Muscle layer of duodenum (tissue), 2 donors: ENCODE results near the gene SNX30.

ENCODE experiments used
- H3K27ac ChIP-seq: one replicate; pipeline ENCODE4 v1.7.0; 2013; ENCODE audit warnings: mild to moderate bottlenecking, low read length
- H3K27me3 ChIP-seq: one replicate; pipeline ENCODE4 v1.7.0; 2013; ENCODE audit warnings: low read depth, mild to moderate bottlenecking, control low read depth, low read length
- H3K36me3 ChIP-seq, 2 donors: one replicate each; pipeline ENCODE4 v1.7.0; 2013; ENCODE audit warnings: low read length in 2 of 2, control low read depth in 1 of 2, mild to moderate bottlenecking in 1 of 2; ENCODE audit not compliant: insufficient read depth in 2 of 2, control insufficient read depth in 1 of 2
- H3K4me1 ChIP-seq, 2 donors: one replicate each; pipeline ENCODE4 v1.7.0; 2013; ENCODE audit warnings: low read length in 2 of 2, mild to moderate bottlenecking in 2 of 2, control low read depth in 1 of 2, moderate library complexity in 1 of 2; ENCODE audit not compliant: insufficient read depth in 2 of 2, control insufficient read depth in 1 of 2
- H3K4me3 ChIP-seq, 2 donors: one replicate each; pipeline ENCODE4 v1.7.0; 2013; ENCODE audit warnings: low read length in 2 of 2, low read depth in 1 of 2, mild to moderate bottlenecking in 1 of 2
- H3K9me3 ChIP-seq, 2 donors: one replicate each; pipeline ENCODE4 v1.7.0; 2013; ENCODE audit warnings: low read length in 2 of 2, control low read depth in 1 of 2, mild to moderate bottlenecking in 1 of 2; ENCODE audit not compliant: control insufficient read depth in 1 of 2
- donor health status: healthy.

The SNX30 gene

GRCh38 chr9:112892981-112893380, 142.4 kb downstream of the SNX30 start:
- H3K36me3 ChIP-seq = no peaks in the 10 kb centered on the region
- no peak overlapping the region for H3K27ac ChIP-seq
- H3K4me3 ChIP-seq = no peak overlapping the region

GRCh38 chr9:112894041-112894440, 143.5 kb downstream of the SNX30 start:
- no peaks in the 10 kb centered on the region for H3K9me3 ChIP-seq
- no peak overlapping the region for H3K4me3 ChIP-seq
- peaks cover 0 to 10% of the 10 kb centered on the region in 2 donors for H3K4me1 ChIP-seq
- no peak overlapping the region for H3K27ac ChIP-seq
- H3K27me3 ChIP-seq = peaks cover 23% of the 10 kb centered on the region
- no peaks in the 10 kb centered on the region for H3K36me3 ChIP-seq

More at GRCh38 chr9:112892981-112893380, 142.4 kb downstream of the SNX30 start:
- Histone ChIP-seq H3K4me1 (peaks cover 0 to 10% of the 10 kb centered on the region in 2 donors), H3K9me3 (no peaks in the 10 kb centered on the region), H3K27me3 (peaks cover 23% of the 10 kb centered on the region)

GRCh38 chr9:112894699-112895098, 144.1 kb downstream of the SNX30 start:
- Histone ChIP-seq H3K27me3 (peaks cover 18% of the 10 kb centered on the region), H3K27ac (no peak overlapping the region), H3K4me3 (no peak overlapping the region), H3K9me3 (no peaks in the 10 kb centered on the region), H3K4me1 (peaks cover 0 to 10% of the 10 kb centered on the region in 2 donors), H3K36me3 (no peaks in the 10 kb centered on the region)

GRCh38 chr9:112896131-112896530, 145.6 kb downstream of the SNX30 start:
- H3K4me1 ChIP-seq = no peaks in the 10 kb centered on the region
- no peaks in the 10 kb centered on the region for H3K9me3 ChIP-seq
- H3K4me3 ChIP-seq = no peak overlapping the region
- peaks cover 5% of the 10 kb centered on the region for H3K27me3 ChIP-seq
- no peaks in the 10 kb centered on the region for H3K36me3 ChIP-seq
- H3K27ac ChIP-seq = no peak overlapping the region

- Histone ChIP-seq H3K4me3 (no peak overlapping the region), H3K4me1 (no peaks in the 10 kb centered on the region), H3K27me3 (no peaks in the 10 kb centered on the region), H3K36me3 (no peaks in the 10 kb centered on the region), H3K27ac (no peak overlapping the region), H3K9me3 (no peaks in the 10 kb centered on the region)
These were observed 148.3 kb downstream of the SNX30 start for GRCh38 chr9:112898872-112899311.

- Histone ChIP-seq H3K4me3 (no peak overlapping the region), H3K27ac (no peak overlapping the region), H3K4me1 (no peaks in the 10 kb centered on the region), H3K27me3 (no peaks in the 10 kb centered on the region), H3K36me3 (no peaks in the 10 kb centered on the region), H3K9me3 (no peaks in the 10 kb centered on the region)
These were observed 149.9 kb downstream of the SNX30 start for GRCh38 chr9:112900488-112900887.

GRCh38 chr9:112900901-112901300, 150.3 kb downstream of the SNX30 start:
- Histone ChIP-seq H3K36me3 (no peaks in the 10 kb centered on the region), H3K9me3 (no peaks in the 10 kb centered on the region), H3K4me3 (no peak overlapping the region), H3K27ac (no peak overlapping the region), H3K4me1 (no peaks in the 10 kb centered on the region), H3K27me3 (no peaks in the 10 kb centered on the region)

GRCh38 chr9:112905084-112905483, 154.5 kb downstream of the SNX30 start:
- Histone ChIP-seq H3K36me3 (no peaks in the 10 kb centered on the region), H3K4me3 (no peak overlapping the region), H3K27ac (no peak overlapping the region), H3K4me1 (no peaks in the 10 kb centered on the region), H3K9me3 (no peaks in the 10 kb centered on the region), H3K27me3 (no peaks in the 10 kb centered on the region)

GRCh38 chr9:112911736-112912135, 161.2 kb downstream of the SNX30 start:
- Histone ChIP-seq H3K27me3 (no peaks in the 10 kb centered on the region), H3K27ac (no peak overlapping the region), H3K36me3 (no peaks in the 10 kb centered on the region), H3K4me1 (no peaks in the 10 kb centered on the region), H3K9me3 (no peaks in the 10 kb centered on the region), H3K4me3 (no peak overlapping the region)

GRCh38 chr9:112912636-112913035, 162.1 kb downstream of the SNX30 start:
- Histone ChIP-seq H3K27ac (no peak overlapping the region), H3K4me3 (no peak overlapping the region), H3K9me3 (no peaks in the 10 kb centered on the region), H3K4me1 (no peaks in the 10 kb centered on the region), H3K27me3 (no peaks in the 10 kb centered on the region), H3K36me3 (no peaks in the 10 kb centered on the region)

GRCh38 chr9:112913326-112913725, 162.8 kb downstream of the SNX30 start:
- Histone ChIP-seq H3K27me3 (no peaks in the 10 kb centered on the region), H3K4me3 (no peak overlapping the region), H3K27ac (no peak overlapping the region), H3K9me3 (no peaks in the 10 kb centered on the region), H3K4me1 (no peaks in the 10 kb centered on the region), H3K36me3 (no peaks in the 10 kb centered on the region)

GRCh38 chr9:112914524-112914923, 164.0 kb downstream of the SNX30 start:
- H3K36me3 ChIP-seq = no peaks in the 10 kb centered on the region
- no peaks in the 10 kb centered on the region for H3K9me3 ChIP-seq
- no peak overlapping the region for H3K27ac ChIP-seq
- no peaks in the 10 kb centered on the region for H3K27me3 ChIP-seq
- no peaks in the 10 kb centered on the region for H3K4me1 ChIP-seq
- no peak overlapping the region for H3K4me3 ChIP-seq
